Neural progenitor cell (in vitro differentiated cells): ENCODE data around the gene SDK2.

Experiments used
- EZH2phosphoT487 ChIP-seq: fragments of 200-600 bp; sonication (generic); IDR thresholded peaks from 2 replicates; pipeline ENCODE4 v1.6.1; 2017; ENCODE audit warnings: antibody characterized with exemption
- TF ChIP-seq, protein P1 (sequence below): fragments of 200-600 bp; sonication (generic); IDR thresholded peaks from 2 replicates; pipeline ENCODE4 v1.5.1; 2017; ENCODE audit warnings: antibody characterized with exemption, mild to moderate bottlenecking

DNA sequence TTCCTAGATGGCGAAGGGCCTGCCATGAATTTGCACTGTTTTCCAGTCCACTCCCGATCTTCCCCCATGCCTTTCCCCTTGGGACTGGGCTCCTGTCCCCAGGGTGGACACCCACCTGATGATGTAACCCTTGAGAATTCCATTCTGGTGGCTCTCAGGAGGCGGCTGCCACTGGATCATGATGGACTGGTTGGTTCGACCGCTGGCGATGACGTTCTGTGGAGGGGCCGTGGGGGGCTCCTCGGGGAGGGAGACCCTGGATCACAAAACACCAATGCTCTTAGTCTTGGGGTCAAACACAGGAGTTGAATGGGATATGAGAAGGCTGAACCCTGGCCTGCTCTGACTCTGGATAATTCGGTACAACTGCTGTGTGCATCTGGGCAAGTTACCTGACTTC, 225.2 kb downstream of the SDK2 start:
- TF ChIP-seq, protein P1, sequence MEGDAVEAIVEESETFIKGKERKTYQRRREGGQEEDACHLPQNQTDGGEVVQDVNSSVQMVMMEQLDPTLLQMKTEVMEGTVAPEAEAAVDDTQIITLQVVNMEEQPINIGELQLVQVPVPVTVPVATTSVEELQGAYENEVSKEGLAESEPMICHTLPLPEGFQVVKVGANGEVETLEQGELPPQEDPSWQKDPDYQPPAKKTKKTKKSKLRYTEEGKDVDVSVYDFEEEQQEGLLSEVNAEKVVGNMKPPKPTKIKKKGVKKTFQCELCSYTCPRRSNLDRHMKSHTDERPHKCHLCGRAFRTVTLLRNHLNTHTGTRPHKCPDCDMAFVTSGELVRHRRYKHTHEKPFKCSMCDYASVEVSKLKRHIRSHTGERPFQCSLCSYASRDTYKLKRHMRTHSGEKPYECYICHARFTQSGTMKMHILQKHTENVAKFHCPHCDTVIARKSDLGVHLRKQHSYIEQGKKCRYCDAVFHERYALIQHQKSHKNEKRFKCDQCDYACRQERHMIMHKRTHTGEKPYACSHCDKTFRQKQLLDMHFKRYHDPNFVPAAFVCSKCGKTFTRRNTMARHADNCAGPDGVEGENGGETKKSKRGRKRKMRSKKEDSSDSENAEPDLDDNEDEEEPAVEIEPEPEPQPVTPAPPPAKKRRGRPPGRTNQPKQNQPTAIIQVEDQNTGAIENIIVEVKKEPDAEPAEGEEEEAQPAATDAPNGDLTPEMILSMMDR: no peak
- TF ChIP-seq EZH2phosphoT487: no peak
